AG09319 (cell line): ENCODE measurements around the gene MCM9.
A peak's percentile ranks its signal among the peaks of the same experiment; 100 is the strongest.

Experiments
- DNase-seq: peaks from one replicate; pipeline ENCODE4 v3.0.0-alpha.2; 2010; ENCODE audit warnings: low read depth; ENCODE audit errors: extremely low read depth
- TF ChIP-seq, protein P1 (sequence below): IDR thresholded peaks from 2 replicates; pipeline ENCODE4 v1.5.1; 2011; ENCODE audit warnings: low read depth, mild to moderate bottlenecking, inconsistent platforms, low read length, moderate library complexity

Gene MCM9

DNA sequence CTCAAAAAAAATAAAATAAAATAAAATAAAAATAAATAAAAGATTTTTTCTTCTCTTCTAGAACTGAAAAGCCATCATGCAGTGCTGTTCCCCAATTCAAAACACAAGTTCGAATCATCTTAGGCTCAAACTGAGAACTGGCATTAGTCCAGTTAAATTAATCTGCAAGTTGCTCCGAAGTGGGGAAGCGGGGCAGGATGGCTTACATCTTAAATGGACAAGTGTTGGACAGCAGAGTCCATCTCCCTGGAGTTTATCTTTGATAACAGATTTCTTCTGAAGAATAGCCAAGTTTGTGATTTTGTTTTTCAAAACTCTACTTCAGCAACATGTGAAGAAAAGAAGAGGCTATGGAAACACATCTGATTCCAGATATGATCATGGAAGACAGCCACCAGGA lies 152.3 kb downstream of the MCM9 start:
- TF ChIP-seq, protein P1, sequence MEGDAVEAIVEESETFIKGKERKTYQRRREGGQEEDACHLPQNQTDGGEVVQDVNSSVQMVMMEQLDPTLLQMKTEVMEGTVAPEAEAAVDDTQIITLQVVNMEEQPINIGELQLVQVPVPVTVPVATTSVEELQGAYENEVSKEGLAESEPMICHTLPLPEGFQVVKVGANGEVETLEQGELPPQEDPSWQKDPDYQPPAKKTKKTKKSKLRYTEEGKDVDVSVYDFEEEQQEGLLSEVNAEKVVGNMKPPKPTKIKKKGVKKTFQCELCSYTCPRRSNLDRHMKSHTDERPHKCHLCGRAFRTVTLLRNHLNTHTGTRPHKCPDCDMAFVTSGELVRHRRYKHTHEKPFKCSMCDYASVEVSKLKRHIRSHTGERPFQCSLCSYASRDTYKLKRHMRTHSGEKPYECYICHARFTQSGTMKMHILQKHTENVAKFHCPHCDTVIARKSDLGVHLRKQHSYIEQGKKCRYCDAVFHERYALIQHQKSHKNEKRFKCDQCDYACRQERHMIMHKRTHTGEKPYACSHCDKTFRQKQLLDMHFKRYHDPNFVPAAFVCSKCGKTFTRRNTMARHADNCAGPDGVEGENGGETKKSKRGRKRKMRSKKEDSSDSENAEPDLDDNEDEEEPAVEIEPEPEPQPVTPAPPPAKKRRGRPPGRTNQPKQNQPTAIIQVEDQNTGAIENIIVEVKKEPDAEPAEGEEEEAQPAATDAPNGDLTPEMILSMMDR, result no peak
- DNase-seq, result no peak

- TF ChIP-seq, protein P1, result no peak
- DNase-seq, result no peak
Measured at GRCh38 chr6:118781897-118782296, 153.1 kb downstream of the MCM9 start.

- no peak for DNase-seq
- TF ChIP-seq, protein P1, result no peak
Measured at GRCh38 chr6:118780668-118781067, 154.3 kb downstream of the MCM9 start.

DNA sequence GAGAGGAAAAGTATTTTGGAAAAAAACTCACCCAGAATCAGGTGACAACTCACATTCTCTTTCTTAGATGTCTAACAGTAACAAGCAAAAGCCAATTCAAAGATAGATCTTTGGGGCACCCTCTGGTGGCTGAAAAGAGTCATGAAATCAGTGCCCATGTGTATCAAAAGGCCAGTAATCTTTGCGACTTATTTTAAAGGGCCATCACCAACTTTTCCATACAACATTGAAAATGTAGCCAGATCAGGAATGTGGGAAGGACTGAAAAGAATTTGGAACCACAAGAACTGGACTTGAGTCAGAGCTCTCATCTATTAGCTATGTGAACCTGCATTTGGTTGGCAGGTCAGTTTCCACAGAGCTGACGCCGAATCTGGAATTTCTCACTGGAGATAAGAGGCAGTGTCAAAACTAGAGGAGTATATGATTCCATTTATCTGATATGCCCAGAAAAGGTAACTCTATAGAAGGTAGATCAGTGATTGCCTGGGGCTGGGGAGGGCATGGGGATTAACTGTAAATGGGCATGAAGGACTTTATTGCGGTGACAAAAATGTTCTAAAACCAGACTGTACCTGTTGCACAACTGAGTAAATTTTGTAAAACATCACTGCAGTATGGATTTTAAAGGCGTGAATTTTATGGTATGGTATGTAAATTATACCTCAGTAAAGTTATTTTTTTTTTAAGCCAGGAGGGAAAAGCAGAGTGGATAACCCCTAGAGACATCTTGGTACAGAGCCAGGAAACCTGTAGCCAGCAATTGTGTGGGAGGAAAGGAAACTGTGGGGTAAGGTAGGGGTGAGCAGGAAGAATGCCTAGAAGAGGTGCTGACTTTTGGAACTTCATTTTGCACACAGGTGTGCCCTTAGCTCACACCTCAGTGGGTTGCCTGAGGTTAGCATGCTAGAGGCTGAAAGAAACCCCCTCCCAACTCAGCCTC lies 158.1 kb downstream of the MCM9 start:
- TF ChIP-seq, protein P1, result peak; percentile 79
- peak; percentile 52 for DNase-seq

- no peak for DNase-seq
- TF ChIP-seq, protein P1, result no peak
Measured at GRCh38 chr6:118775381-118775780, 159.6 kb downstream of the MCM9 start.

DNA sequence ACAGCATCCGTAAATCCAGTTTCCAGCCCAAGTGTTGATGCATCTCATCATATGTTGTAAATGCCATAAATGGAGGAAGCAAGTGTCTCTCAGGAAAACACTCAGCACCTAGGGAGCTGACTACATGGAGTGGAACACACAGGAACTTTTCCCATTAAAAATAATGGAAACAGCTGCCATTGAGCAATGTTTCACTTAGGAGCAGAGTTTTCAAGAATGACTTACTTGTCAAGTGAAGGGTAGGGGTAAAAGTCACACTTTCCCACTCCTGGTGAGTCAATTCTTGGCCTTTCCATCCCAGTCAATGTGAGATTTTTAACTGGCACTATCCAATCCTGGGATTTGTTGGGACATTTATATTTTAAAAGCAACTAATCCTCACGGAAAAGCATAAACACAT lies 160.4 kb downstream of the MCM9 start:
- DNase-seq, result no peak
- TF ChIP-seq, protein P1, result no peak

DNA sequence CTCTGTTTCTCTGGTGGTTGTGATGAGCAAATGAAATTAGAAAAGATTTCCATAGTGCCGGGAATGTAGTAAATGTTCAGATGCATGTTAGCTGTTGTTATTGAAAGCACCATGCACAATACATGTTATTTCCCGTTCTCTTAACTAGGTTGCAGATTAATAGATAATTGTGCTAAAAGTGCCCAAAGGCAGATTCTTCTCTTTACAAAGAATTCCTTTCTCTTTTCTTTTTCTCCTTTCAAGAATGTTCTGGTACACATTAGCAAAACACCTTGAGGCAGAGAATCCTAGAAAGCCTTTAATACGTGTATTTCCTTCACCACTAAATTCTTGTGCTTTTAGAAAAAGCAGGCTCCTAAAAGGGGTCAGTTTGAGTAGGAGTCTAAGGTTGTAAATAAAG lies 162.1 kb downstream of the MCM9 start:
- TF ChIP-seq, protein P1, result no peak

More for the DNA sequence above, 162.1 kb downstream of the MCM9 start:
- no peak for DNase-seq
